Activated T-helper 2 cell treated with anti-CD3 and anti-CD28 coated beads, Interferon-gamma antibody, Interleukin-2, Interleukin-4, amounts not matched to agents 10 μg/mL and 5 μg/mL and 100 μg/mL, durations not matched to agents 14 hours and 24 hours and 36 hours (primary cell): ENCODE results near the gene PPP1R1B. TPM values are rescaled to one million over a fixed set of nuclear protein-coding genes. Genes with fewer than 3 reads are reported as not detected.

Experiments used
- DNase-seq: peaks from one replicate; pipeline ENCODE4 v3.0.0; 2021; ENCODE audit warnings: low spot score
- H3K27ac Mint-ChIP-seq: one replicate; pipeline ENCODE4 v1.8.0; 2021; ENCODE audit warnings: mixed read lengths
- H3K27me3 Mint-ChIP-seq: one replicate; pipeline ENCODE4 v1.8.0; 2021; ENCODE audit warnings: low read depth, mixed read lengths
- H3K36me3 Mint-ChIP-seq: one replicate; pipeline ENCODE4 v1.8.0; 2021; ENCODE audit warnings: low read depth, mixed read lengths
- H3K4me1 Mint-ChIP-seq: one replicate; pipeline ENCODE4 v1.8.0; 2021; ENCODE audit warnings: low read depth, mixed read lengths
- H3K4me3 Mint-ChIP-seq: one replicate; pipeline ENCODE4 v1.8.0; 2021; ENCODE audit warnings: low read depth, mild to moderate bottlenecking, moderate library complexity, mixed read lengths
- H3K9me3 Mint-ChIP-seq: one replicate; pipeline ENCODE4 v1.8.0; 2021; ENCODE audit warnings: mixed read lengths
- intact Hi-C: fragments of 100-400 bp; cut with micrococcal nuclease; formaldehyde crosslinking; loops from one replicate; pipeline ENCODE4 v1.15.1; 2023
- total RNA-seq: library from RNA; stranded (reverse); gene quantifications from 2 replicates; pipeline ENCODE4 v1.2.3, GENCODE V29; 2022

The PPP1R1B gene
- total RNA-seq, 1 donor from 2014 or later = not detected

DNA sequence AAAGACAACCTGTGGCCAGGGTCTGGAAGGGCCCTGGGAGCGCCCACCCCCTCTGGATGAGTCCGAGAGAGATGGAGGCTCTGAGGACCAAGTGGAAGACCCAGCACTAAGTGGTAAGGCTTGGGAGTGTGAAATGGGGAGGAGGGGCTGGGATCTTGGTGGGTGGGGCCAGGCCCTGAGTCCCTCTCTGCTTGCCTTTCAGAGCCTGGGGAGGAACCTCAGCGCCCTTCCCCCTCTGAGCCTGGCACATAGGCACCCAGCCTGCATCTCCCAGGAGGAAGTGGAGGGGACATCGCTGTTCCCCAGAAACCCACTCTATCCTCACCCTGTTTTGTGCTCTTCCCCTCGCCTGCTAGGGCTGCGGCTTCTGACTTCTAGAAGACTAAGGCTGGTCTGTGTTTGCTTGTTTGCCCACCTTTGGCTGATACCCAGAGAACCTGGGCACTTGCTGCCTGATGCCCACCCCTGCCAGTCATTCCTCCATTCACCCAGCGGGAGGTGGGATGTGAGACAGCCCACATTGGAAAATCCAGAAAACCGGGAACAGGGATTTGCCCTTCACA, 8.9 kb downstream of the PPP1R1B start:
- Mint-ChIP-seq H3K27me3 (peaks cover 9% of the 10 kb centered on the region), H3K4me1 (peaks cover 26% of the 10 kb centered on the region), H3K27ac (no peak overlapping the region), H3K9me3 (no peaks in the 10 kb centered on the region), H3K36me3 (peaks cover 2% of the 10 kb centered on the region), H3K4me3 (no peak overlapping the region)
- no peak for DNase-seq
- intact Hi-C loops = loop anchor here (2.0 to 5.0 kb wide), 2 partner anchors 117 to 345 kb away; partner anchors contain the start of gene PSMD3

DNA sequence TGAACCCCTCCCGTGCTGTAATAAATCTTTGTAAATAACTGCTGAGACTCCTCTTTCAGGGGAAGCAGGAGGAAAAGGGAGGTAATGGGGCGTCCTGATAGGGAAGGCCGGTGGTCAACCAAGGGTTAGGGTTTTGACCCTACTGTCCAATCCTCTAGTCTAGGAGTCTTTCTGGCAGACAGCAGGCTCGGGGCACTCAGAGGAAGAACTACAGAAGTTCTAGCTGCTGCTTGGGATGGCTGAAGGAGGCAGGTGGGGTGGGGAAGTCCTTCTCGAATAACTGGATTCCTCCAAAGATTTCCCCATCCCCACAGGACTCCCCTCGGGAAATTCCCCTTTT, 9.8 kb downstream of the PPP1R1B start:
- Mint-ChIP-seq H3K4me3 (peak overlapping the region; percentile 92), H3K27ac (peak overlapping the region; percentile 31), H3K4me1 (peaks cover 24% of the 10 kb centered on the region), H3K27me3 (peaks cover 4% of the 10 kb centered on the region), H3K9me3 (no peaks in the 10 kb centered on the region), H3K36me3 (peaks cover 2% of the 10 kb centered on the region)
- no peak for DNase-seq
- intact Hi-C loops = loop anchor here (2.0 to 5.0 kb wide), 2 partner anchors 116 to 344 kb away; partner anchors contain the start of gene PSMD3

DNA sequence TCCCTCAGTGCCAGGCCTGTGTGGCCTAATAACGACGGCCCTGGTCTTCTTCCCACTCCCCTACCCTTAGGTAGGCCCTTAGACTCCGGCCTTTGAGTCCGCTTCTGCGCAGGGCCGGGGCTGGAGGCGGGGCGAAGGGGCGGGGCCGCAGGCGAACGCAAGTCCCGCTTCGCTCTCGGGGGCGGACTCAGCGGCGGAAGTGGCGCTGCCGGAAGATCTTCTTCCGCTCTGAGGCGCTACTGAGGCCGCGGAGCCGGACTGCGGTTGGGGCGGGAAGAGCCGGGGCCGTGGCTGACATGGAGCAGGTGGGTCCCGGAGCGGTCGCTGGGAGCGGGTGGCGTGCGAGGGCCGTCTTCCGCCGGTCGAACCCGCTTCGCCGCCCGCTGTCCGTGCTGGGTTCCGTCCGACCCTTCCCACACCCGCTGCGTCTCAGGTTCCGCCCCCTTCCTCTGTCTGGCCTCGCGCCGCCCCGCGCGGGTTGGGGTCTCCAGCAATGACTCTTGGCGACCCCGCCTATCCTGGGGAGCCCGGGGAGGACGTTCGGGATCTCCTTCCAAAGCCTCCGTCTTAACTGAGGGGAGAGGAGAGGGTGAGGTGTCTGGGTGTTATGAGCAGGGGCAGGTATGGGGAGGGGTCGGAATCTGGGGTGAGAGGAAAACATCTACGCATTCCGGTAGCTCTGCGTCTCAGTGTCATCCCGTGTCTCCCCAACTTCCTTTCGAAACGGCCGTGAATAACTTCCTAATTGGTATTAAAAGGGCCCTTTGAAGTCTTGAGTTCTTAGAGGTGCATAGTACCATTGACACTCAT, 10.4 kb downstream of the PPP1R1B start, which contains the start of gene STARD3:
TSS of gene STARD3 (plus strand) at position 218 of the 810 bp plus-strand sequence. CDS start 16,388 bp downstream, outside the sequence.
- Mint-ChIP-seq H3K27me3 (no peaks in the 10 kb centered on the region), H3K4me1 (peaks cover 24% of the 10 kb centered on the region), H3K36me3 (peaks cover 2% of the 10 kb centered on the region), H3K9me3 (no peaks in the 10 kb centered on the region), H3K4me3 (peak within 1 kb of the TSS; percentile 92), H3K27ac (peak within 1 kb of the TSS; percentile 71)
- peak; percentile 86 for DNase-seq
- intact Hi-C loops = loop anchor here (2.0 to 5.0 kb wide), 2 partner anchors 115 to 344 kb away; partner anchors contain the start of gene PSMD3

DNA sequence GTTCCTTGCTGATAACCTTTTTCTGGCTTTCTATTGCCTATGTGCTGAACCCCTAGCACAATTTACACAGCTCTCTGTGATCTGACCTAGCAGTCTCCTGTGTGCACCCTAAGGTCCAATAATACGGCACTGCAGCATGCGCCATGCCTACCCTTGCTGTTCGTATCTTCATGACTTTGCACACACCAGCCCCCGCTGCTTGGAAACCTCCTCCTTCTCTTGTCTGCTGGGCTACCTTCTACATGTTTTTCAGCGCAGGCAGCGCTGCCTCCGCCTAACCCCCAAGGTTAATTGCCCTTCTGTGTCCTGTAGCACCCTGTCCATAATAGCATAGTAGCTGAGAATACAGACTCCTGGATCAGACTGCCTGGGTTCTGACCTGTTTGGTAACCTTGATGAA, 11.6 kb downstream of the PPP1R1B start:
- Mint-ChIP-seq H3K4me1 (peaks cover 29% of the 10 kb centered on the region), H3K27me3 (no peaks in the 10 kb centered on the region), H3K27ac (no peak overlapping the region), H3K36me3 (peaks cover 2% of the 10 kb centered on the region), H3K4me3 (peak overlapping the region; percentile 92), H3K9me3 (no peaks in the 10 kb centered on the region)
- no peak for DNase-seq
- intact Hi-C loops = loop anchor here (5.0 kb wide), 1 partner anchor 114 kb away; no protein-coding TSS in a partner anchor

DNA sequence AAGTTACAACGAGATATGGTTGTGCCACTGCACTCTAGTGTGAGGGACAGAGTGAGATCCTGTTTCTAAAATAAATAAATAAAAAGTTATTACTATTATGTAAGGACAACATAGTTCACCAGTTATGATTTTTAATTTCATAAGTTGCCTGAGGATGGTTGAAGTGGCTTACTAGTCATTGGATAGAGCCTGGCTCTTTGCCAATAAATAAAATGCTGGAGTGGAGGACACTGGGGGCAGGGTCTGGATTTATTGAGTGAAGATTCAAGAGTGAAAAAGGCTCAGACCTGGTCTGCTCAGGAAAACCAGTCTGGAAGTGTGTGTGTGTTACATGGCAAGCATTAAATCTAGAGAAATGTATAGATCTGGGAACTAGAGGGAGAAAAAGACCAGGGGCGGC, 12.3 kb downstream of the PPP1R1B start:
- intact Hi-C loops = loop anchor here (5.0 kb wide), 1 partner anchor 113 kb away; no protein-coding TSS in a partner anchor
- H3K9me3 Mint-ChIP-seq = no peaks in the 10 kb centered on the region
- H3K4me1 Mint-ChIP-seq = peaks cover 31% of the 10 kb centered on the region
- H3K4me3 Mint-ChIP-seq = no peak overlapping the region
- H3K27me3 Mint-ChIP-seq = no peaks in the 10 kb centered on the region
- no peak overlapping the region for H3K27ac Mint-ChIP-seq
- H3K36me3 Mint-ChIP-seq = peaks cover 2% of the 10 kb centered on the region
- DNase-seq = no peak

DNA sequence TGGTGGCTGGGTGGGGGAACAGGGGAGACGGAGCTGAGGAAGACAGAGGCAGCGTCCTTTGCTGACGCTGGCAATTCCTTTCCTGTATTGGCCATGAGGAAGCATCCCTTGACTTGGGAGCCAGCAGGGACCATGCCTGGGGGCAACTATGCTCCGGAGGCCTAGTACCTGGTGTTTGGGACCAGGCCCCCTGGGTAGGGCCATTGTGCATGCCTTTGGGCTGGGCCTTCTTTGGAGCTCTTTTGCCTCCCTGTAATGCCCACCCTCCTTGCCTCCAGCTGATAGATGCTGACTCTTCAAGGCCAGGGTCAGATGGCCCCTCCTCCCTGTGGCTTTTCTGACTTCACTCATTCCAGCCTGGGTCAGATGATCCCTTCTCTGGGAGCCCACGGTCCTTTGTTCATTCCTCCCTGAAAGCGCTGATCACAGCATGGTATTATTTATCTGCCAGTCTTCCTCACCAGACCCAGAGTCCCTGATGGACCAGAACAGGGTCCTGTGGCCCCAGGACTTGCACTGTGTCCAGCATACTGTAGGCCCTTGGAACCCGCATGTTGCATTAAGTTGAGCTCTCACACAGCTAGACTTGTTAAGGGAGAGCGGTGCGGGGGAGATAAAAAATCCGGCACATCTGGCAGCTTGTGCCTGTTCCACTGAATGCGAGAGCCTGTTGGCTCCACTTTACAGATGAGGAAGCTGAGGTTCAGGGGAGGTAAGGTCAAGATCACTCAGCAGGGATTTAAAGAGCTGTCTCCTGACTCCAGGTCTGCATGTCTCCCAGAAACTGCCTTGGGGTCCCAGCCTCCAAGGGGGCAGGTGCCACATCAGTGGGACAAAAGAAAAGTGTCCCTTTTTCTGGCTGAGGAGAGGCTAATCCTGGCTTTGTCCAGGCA, 13.1 kb downstream of the PPP1R1B start:
- no peaks in the 10 kb centered on the region for H3K9me3 Mint-ChIP-seq

DNA sequence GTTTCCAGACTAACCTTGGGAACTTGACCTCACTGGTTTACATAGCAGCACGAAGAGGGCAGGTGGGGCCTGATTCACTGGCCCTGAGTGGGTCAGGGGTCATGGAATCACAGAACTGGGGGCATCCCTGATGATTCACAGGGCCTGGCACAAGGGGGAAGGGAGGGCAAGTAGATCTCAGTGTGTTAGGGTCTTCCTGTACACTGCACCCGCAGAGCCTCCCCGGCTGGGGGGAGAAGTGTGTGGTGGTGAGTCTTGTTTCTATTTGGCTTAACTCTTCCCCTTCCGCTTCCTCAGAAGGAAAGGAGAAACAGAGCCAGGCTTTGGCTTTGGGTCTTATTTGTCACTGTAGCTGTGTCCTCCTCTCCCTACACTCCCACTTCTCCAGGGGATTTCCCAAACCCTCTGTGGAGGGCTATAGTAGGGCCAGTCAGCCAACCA, 13.9 kb downstream of the PPP1R1B start:
- intact Hi-C loops = no loop called here
- DNase-seq = no peak
- Mint-ChIP-seq H3K27ac (no peak overlapping the region), H3K4me3 (no peak overlapping the region), H3K27me3 (no peaks in the 10 kb centered on the region), H3K4me1 (peaks cover 33% of the 10 kb centered on the region), H3K9me3 (no peaks in the 10 kb centered on the region), H3K36me3 (peaks cover 2% of the 10 kb centered on the region)

More for the DNA sequence above, 13.1 kb downstream of the PPP1R1B start:
- intact Hi-C loops = loop anchor here (5.0 kb wide), 1 partner anchor 112 kb away; no protein-coding TSS in a partner anchor
- peaks cover 29% of the 10 kb centered on the region for H3K4me1 Mint-ChIP-seq
- H3K27me3 Mint-ChIP-seq = no peaks in the 10 kb centered on the region
- H3K27ac Mint-ChIP-seq = no peak overlapping the region
- H3K4me3 Mint-ChIP-seq = no peak overlapping the region
- H3K36me3 Mint-ChIP-seq = peaks cover 2% of the 10 kb centered on the region
- no peak for DNase-seq

DNA sequence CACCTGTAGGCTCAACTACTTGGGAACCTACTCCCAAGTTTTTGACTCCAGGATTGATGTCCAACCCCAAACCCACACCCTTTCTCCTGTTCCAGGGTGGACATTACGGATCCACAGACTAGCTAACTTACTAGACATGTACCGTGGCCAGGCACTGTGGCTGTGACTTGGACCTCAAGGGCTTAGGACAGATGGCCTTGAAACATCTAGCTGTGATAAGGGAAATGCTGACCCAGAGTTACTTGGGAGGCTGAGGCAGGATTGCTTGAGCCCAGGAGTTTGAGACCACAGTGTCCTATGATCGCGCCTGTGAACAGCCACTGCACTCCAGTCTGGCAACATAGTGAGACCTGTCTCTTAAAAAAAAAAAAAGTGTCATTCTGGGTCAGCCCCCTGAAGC, 14.3 kb downstream of the PPP1R1B start:
- Mint-ChIP-seq H3K27ac (no peak overlapping the region), H3K4me3 (no peak overlapping the region), H3K9me3 (no peaks in the 10 kb centered on the region), H3K36me3 (peaks cover 2% of the 10 kb centered on the region), H3K4me1 (peaks cover 34% of the 10 kb centered on the region), H3K27me3 (no peaks in the 10 kb centered on the region)
- intact Hi-C loops = no loop called here
- no peak for DNase-seq

DNA sequence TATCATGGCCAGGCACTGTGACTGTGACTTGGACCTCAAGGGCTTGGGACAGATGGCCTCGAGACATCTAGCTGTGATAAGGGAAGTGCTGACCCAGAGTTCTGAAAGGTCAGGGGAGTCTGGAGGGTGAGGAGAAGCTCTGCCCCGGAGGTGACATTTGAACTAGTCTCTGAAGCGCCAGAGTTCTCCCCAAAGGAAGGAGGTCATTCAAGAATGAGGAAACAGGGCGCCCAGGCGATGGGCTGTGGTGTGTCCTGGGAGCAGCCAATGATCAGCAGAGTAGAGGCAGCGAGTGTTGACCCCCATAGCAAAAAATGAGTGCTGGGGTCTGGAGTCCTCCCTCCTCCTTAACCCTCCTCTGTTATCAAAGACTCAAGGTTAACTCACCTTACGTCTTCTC, 15.1 kb downstream of the PPP1R1B start:
- Mint-ChIP-seq H3K27ac (no peak overlapping the region), H3K36me3 (peaks cover 2% of the 10 kb centered on the region), H3K4me3 (no peak overlapping the region), H3K27me3 (no peaks in the 10 kb centered on the region), H3K9me3 (no peaks in the 10 kb centered on the region), H3K4me1 (peaks cover 34% of the 10 kb centered on the region)
- intact Hi-C loops = no loop called here
- no peak for DNase-seq

DNA sequence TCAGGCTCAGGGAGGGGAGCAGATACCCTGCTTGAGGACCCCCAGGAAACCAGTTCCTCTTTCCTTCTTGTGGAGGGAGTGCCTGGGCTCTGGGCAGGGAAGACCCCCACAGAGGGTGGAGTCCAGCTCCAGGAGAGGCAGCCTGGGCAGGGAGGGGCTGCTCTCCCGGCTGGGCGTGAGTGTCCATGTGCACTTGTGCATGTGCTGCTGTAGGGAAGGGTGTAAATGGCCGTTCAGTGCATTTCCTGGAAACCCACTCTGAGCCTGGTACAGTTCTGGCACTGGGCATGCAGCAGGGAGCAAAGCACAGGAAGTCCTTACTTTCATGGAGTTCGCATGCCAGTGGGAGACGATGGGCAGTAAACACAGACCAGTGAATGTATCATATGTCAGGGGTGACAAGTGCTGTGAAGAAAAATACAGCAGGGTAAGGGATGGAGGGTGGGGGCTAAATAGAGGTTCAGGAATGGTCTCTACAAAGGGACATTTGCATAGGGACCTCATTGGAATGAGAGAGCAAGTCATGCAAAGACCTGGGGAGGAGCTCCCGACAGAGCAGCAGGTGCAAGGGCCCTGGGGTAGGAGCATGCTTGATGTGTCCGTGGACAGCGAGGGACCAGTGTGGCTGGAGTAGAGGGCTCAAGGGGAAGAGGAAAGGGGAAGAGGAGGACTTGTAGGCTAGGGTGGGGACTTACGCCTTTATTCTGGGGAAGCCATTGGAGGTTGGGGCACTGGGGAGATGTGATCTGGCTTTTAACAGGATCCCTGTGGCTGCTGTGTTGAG, 15.7 kb downstream of the PPP1R1B start:
- DNase-seq = no peak
- Mint-ChIP-seq H3K4me3 (no peak overlapping the region), H3K9me3 (no peaks in the 10 kb centered on the region), H3K4me1 (peaks cover 34% of the 10 kb centered on the region), H3K27me3 (no peaks in the 10 kb centered on the region), H3K27ac (no peak overlapping the region), H3K36me3 (peaks cover 2% of the 10 kb centered on the region)
- intact Hi-C loops = no loop called here

DNA sequence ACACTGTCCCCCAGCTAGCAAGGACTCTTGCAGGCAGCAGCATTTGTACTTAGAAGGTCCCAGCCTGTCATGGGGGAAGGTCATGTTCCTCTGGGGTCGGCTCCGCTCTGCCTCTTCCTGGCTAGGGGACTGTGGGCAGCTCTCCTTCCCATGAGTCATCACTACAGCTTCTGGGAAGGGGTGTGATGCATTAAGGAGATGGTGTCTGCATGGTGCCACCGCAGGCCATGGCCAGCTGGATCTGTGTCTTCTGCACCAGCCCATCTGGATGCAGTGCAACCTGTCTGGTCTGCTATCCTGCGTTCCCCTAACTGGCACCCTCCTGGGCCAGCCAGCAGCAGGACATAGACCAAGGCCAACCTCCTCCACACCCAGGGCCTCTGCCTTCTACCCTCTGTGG, 16.5 kb downstream of the PPP1R1B start:
- Mint-ChIP-seq H3K27ac (no peak overlapping the region), H3K9me3 (no peaks in the 10 kb centered on the region), H3K4me3 (no peak overlapping the region), H3K36me3 (peaks cover 2% of the 10 kb centered on the region), H3K27me3 (no peaks in the 10 kb centered on the region), H3K4me1 (peaks cover 26% of the 10 kb centered on the region)
- DNase-seq = no peak
- intact Hi-C loops = no loop called here

DNA sequence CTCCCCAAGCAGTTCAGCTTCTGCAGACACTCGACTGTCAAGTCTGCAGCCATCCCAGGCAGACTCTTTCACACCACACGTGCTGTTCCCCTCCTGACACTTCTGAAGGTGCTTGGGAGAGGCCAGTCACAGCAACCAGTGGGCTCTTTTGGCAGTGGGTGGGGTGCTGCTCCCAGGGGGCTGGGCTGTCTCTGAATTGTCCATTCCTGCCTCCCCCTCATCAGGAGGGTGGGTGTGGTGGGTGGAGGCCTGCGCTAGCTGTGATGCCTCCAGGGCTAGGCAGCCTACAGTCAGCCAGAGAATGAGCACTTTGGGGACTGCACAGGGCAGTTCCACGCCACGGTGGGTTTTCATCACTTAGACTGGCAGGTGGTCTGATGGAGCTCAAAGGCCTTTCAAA, 20.5 kb downstream of the PPP1R1B start:
- no peaks in the 10 kb centered on the region for H3K9me3 Mint-ChIP-seq
- H3K27me3 Mint-ChIP-seq = no peaks in the 10 kb centered on the region
- H3K27ac Mint-ChIP-seq = no peak overlapping the region
- no peak overlapping the region for H3K4me3 Mint-ChIP-seq
- H3K4me1 Mint-ChIP-seq = peaks cover 15% of the 10 kb centered on the region
- intact Hi-C loops = no loop called here
- H3K36me3 Mint-ChIP-seq = no peaks in the 10 kb centered on the region
- DNase-seq = no peak
